OCI-M2 (cell line): ENCODE measurements around the gene LRRC3B.

Experiments
- DNase-seq: peaks from one replicate; lab custom pipeline; 2025; ENCODE audit not compliant: unreplicated experiment; lab: John Stamatoyannopoulos, UW

LRRC3B gene

GRCh38 chr3:26630669-26631389 is 8.3 kb downstream of the LRRC3B start:
- DNase-seq: no peak

DNA sequence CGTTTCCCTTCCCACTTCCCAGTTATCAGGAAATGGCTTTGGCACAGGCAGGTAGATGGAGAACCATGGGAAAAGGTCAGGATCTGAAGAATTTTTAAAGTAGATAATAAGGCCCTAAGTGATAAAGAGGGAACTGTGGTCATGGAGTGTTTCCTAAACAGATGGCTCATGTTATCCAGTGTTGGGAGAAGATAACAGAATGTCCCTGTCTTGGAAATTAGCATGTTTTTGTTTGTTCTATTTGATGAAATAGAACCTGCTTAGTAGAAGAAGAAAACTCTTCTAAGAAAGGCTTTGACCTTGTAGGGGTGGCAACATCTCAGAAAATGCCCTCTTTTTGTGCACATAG is 8.8 kb downstream of the LRRC3B start:
- DNase-seq: no peak

- DNase-seq: no peak
Measured at GRCh38 chr3:26634601-26635000, 12.0 kb downstream of the LRRC3B start.

DNA sequence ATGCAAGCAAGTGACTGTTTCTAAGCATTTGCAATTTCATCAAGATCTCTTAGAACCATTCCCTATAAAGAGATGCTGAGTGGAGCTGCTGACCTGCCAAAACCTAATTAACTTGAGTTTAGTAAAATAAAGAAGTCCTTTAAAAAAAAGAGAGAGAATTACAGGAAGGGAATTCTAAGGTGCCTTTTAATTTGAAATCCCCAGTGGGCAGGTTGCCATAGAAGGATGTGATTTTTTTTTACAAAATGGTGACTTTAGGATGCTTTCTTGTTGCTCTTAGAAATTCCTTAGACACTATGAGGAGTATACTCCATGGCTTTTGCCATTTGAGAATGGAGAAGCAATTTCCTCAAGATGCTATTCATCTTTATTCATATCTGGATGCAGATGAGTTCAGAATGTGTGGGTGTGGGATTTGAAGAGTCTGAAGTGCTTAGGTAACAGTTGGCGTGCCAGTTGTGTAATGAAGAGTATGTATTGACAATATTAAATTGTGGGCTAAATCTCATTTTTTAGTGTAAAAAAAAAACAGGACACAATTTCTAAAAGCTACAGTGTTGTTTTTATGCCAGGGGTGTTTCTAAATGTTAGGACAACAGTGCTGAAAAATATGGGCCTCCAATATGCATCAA is 13.6 kb downstream of the LRRC3B start:
- no peak for DNase-seq

GRCh38 chr3:26637698-26638097 is 15.1 kb downstream of the LRRC3B start:
- no peak for DNase-seq

DNA sequence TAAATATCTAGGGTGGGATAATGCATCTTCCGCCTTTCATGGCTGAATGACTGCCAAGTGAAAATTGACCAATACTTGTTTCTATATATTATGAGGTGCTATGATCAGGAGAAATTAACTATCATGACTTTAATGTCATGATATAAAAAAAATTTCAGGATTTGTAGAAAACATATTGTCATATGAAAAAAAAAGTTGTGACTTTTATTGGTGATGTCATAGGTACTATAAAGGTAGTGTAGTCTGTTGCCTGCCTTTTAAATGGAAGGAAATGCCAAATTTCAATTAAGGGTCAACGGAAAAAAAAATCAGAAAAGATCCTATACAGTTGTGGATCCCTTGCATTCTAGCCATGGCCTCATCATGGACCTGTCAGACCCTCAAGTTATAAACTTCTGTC is 15.5 kb downstream of the LRRC3B start:
- no peak for DNase-seq

DNA sequence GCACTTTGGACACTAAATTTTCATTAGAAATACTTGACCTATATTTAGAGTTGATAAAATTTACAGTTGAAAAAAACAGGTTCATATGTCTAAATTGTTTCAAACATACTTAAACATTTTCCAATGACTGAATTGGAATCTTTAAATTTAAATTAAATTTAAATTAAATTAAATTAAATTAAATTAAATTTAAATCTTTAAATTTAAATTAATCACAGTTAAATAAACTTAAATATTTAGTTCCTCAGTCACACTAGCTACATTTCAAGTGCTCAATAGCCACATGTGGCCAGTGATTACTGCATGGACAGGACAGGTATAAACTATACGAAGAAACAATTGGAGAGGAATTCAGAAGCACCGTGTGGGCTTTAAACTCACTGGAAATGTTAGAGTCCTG is 16.8 kb downstream of the LRRC3B start:
- DNase-seq: no peak

- DNase-seq: no peak
Measured at GRCh38 chr3:26647078-26647477, 24.5 kb downstream of the LRRC3B start.

GRCh38 chr3:26648461-26648860 is 25.9 kb downstream of the LRRC3B start:
- no peak for DNase-seq

DNA sequence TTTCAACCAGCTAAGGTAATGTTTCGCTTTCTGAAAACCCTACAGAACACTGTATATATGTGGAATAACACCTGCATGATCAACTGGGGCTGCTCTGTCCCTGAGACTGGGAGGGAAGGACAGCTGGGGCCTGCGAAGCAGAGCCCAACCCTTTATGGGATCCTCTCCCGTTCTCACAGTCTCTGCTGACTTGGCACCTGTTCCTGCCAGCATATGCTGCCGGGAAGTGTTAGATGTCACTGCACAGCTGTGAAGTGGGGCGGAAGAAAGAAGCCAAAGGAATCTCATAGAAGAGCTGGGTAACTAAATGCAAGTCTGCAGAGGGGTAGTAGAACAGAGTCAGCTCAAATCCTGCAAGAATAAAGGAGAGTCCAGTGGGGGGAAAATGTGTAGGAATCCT is 29.6 kb downstream of the LRRC3B start:
- no peak for DNase-seq

GRCh38 chr3:26653811-26654425 is 31.3 kb downstream of the LRRC3B start:
- no peak for DNase-seq

- no peak for DNase-seq
Measured at GRCh38 chr3:26655231-26655630, 32.7 kb downstream of the LRRC3B start.

- no peak for DNase-seq
Measured at GRCh38 chr3:26657348-26657976, 34.9 kb downstream of the LRRC3B start.

DNA sequence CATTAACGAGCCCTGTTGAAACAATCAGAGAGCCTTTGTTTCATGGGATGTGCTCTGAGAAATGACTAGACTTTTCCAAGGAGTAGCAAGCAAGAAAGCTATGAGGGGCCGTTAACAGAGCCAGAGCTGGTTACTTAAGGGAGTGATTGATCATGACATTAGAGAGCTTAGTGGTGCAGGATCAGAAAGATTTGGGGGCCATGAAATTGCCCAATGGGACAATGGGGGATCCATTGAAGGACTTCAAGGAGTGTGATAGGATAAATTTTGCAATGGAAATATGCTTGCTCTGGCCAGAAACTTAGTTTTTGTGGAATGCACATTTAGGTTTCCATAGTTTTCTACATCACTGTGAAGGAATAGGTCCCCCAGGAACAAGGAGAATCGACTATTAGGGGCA is 45.6 kb downstream of the LRRC3B start:
- no peak for DNase-seq

GRCh38 chr3:26668696-26669095 is 46.1 kb downstream of the LRRC3B start:
- no peak for DNase-seq

- DNase-seq: no peak
Measured at GRCh38 chr3:26675336-26675735, 52.8 kb downstream of the LRRC3B start.

DNA sequence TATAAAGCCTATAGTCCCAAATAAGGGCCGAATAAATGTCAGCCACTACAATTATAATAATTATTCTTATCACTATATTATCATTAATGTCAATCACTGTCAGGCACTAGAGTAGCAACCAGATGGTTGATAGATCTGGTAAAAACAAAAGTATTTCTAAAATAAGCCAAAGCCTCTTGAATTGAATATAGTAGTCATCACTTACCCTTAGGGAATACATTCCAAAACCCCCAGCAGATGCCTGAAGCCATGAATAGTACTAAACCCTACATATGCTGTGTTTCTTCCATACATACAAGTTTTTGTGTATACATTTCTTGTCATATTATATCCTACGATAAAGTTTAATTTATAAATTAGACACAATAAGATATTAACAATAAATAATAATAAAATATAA is 59.1 kb downstream of the LRRC3B start:
- no peak for DNase-seq

- no peak for DNase-seq
Measured at GRCh38 chr3:26682406-26682805, 59.8 kb downstream of the LRRC3B start.

DNA sequence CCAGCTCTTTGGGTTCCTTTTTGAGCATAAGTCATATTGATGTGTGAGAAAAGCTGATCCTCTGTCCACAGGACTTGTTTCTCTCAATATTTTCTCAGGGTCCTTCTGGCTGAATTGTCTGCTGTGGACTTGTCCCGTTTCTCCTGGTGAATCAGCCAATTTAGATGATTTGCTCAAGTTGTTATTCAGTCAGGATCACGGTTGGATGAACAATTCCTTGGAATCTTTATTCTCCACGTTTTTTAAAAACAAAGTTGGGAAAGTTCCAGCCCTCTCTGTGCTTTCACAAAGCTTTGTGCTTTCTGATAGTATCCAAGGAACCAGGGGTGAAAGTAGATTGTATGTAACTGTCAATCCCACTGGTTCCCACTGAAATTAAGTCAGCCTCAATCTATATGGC is 61.3 kb downstream of the LRRC3B start:
- no peak for DNase-seq

DNA sequence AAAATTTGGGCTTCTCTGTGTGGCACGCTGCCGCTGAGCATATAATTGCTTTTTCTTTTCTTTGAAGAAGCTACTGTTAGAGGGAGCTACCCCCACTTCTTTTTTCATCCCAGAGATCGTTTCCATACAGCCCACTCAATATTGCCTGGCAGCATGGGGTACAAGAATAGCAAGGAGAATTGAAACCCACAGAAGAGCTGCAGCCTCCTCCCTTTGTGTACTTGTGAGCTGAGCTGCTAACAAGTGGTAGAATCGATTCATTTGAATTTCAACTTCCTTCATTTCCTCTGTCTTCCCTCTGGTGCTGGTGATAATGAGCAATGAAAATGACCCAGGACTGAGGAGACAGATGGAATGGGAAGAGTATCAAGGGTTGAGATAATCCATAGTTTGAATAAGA is 64.9 kb downstream of the LRRC3B start:
- no peak for DNase-seq

DNA sequence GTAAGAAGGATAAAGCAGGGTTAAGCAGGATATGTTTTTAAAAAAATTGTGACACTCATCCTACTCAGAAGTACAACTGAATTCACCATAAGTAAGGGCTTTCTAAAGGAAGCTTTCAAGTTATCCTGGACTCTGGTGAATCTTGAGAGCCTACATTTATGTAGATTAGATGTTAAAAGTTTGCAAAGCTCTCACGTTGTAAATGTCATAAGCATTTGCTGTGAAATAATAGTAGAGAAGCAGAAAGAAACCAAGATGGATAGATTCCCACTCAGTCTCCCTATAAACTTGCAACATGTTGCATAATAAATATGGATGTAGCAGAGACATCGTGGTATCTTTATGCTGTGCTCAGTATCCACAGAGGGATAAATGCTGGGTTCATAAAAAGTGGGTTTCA is 77.0 kb downstream of the LRRC3B start:
- no peak for DNase-seq

- DNase-seq: no peak
Measured at GRCh38 chr3:26703519-26703918, 80.9 kb downstream of the LRRC3B start.
